HEK293T (cell line): Measurements from ENCODE around the gene IRF7.

Source experiments
- CTCF ChIA-PET: fragments of 350-600 bp; formaldehyde crosslinking; extraction: SDS; loops from one replicate; lab custom pipeline; 2021; ENCODE audit warnings: antibody characterized with exemption, inconsistent platforms; lab: Yijun Ruan, JAX
- POLR2A ChIA-PET: fragments of 350-600 bp; formaldehyde crosslinking; extraction: SDS; loops from one replicate; lab custom pipeline; 2020; ENCODE audit warnings: antibody characterized with exemption, inconsistent platforms; lab: Yijun Ruan, JAX
- DNase-seq: peaks from one replicate; pipeline ENCODE4 v3.0.0; 2012; ENCODE audit warnings: mixed read lengths; ENCODE audit errors: extremely low spot score
- ARNT ChIP-seq: fragments of 450-650 bp; IDR thresholded peaks from 2 replicates; pipeline ENCODE4 v1.6.1; 2017; ENCODE audit warnings: mild to moderate bottlenecking
- BHLHE40 ChIP-seq: fragments of 450-650 bp; IDR thresholded peaks from 2 replicates; pipeline ENCODE4 v1.6.1; 2016; ENCODE audit warnings: mild to moderate bottlenecking, moderate library complexity, borderline replicate concordance
- CTBP1 ChIP-seq: fragments of 450-650 bp; IDR thresholded peaks from 2 replicates; pipeline ENCODE4 v1.6.1; 2016; ENCODE audit warnings: borderline replicate concordance
- ELF4 ChIP-seq: fragments of 450-650 bp; IDR thresholded peaks from 2 replicates; pipeline ENCODE4 v1.6.1; 2017; ENCODE audit warnings: antibody characterized with exemption
- FOXA1 ChIP-seq: fragments of 450-650 bp; IDR thresholded peaks from 2 replicates; pipeline ENCODE4 v1.6.1; 2016; ENCODE audit warnings: mild to moderate bottlenecking
- FOXK2 ChIP-seq: fragments of 450-650 bp; IDR thresholded peaks from 2 replicates; pipeline ENCODE4 v1.6.1; 2016; ENCODE audit warnings: mild to moderate bottlenecking
- FOXM1 ChIP-seq: fragments of 450-650 bp; IDR thresholded peaks from 2 replicates; pipeline ENCODE4 v1.6.1; 2017; ENCODE audit warnings: mild to moderate bottlenecking, borderline replicate concordance
- HDGF ChIP-seq: fragments of 450-650 bp; IDR thresholded peaks from 2 replicates; pipeline ENCODE4 v1.6.1; 2017; ENCODE audit warnings: antibody characterized with exemption, borderline replicate concordance
- L3MBTL2 ChIP-seq: fragments of 450-650 bp; conservative IDR thresholded peaks from 2 replicates; pipeline ENCODE4 v1.6.1; 2016; ENCODE audit warnings: mild to moderate bottlenecking
- LEF1 ChIP-seq: fragments of 450-650 bp; IDR thresholded peaks from 2 replicates; pipeline ENCODE4 v1.6.1; 2017; ENCODE audit warnings: mild to moderate bottlenecking, borderline replicate concordance
- NFRKB ChIP-seq: fragments of 450-650 bp; IDR thresholded peaks from 2 replicates; pipeline ENCODE4 v1.6.1; 2016; ENCODE audit warnings: mild to moderate bottlenecking, moderate library complexity
- SP1 ChIP-seq: fragments of 450-650 bp; IDR thresholded peaks from 2 replicates; pipeline ENCODE4 v1.6.1; 2017
- SUZ12 ChIP-seq: fragments of 450-650 bp; IDR thresholded peaks from 2 replicates; pipeline ENCODE4 v1.6.1; 2016; ENCODE audit warnings: mild to moderate bottlenecking
- TARDBP ChIP-seq: fragments of 450-650 bp; IDR thresholded peaks from 2 replicates; pipeline ENCODE4 v1.6.1; 2016
- ZNF384 ChIP-seq: fragments of 450-650 bp; IDR thresholded peaks from 2 replicates; pipeline ENCODE4 v1.6.1; 2016
- TF ChIP-seq, protein P1 (sequence below): fragments of 450-650 bp; IDR thresholded peaks from 2 replicates; pipeline ENCODE4 v1.6.1; 2016

Gene IRF7

DNA sequence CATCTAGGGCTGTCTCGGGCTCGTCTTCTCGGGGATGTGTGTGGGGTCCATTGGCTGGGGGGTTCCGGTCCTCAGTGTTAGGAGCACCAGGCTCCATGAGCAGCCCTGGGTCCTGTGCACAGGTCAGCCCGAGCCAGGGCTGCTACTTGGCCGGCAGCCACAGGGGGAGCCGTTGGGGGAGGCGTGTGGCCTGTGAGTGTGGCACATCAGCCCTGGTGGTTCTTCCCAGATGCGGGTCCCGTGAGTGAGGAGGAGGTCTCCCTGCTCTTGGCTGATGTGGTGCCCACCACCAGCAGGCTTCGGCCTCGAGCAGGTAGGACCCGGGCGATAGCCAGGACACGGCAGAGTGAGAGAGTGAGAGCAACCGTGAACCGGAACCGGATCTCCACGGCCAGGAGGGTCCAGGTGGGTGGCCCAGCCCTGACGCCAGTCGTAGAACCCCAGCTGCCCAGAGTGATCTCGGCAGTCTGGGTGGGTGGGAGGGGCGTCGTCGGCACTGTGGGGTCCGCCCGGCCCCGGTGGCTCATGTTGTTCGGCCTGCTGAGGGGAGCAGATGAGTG is 18.5 kb downstream of the IRF7 start:
- POLR2A ChIA-PET, result no interaction called here
- CTCF ChIA-PET, result no interaction called here
- TF ChIP-seq FOXK2, result no peak
- no peak for TF ChIP-seq TARDBP
- TF ChIP-seq LEF1, result no peak
- no peak for TF ChIP-seq NFRKB
- no peak for TF ChIP-seq SP1
- TF ChIP-seq FOXM1, result no peak
- no peak for TF ChIP-seq L3MBTL2
- TF ChIP-seq BHLHE40, result no peak
- no peak for TF ChIP-seq ARNT
- TF ChIP-seq, protein P1, sequence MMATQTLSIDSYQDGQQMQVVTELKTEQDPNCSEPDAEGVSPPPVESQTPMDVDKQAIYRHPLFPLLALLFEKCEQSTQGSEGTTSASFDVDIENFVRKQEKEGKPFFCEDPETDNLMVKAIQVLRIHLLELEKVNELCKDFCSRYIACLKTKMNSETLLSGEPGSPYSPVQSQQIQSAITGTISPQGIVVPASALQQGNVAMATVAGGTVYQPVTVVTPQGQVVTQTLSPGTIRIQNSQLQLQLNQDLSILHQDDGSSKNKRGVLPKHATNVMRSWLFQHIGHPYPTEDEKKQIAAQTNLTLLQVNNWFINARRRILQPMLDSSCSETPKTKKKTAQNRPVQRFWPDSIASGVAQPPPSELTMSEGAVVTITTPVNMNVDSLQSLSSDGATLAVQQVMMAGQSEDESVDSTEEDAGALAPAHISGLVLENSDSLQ, result no peak
- no peak for TF ChIP-seq HDGF
- no peak for TF ChIP-seq ELF4
- no peak for TF ChIP-seq ZNF384
- no peak for TF ChIP-seq SUZ12
- no peak for TF ChIP-seq CTBP1
- TF ChIP-seq FOXA1, result no peak
- peak; percentile 52 for DNase-seq

DNA sequence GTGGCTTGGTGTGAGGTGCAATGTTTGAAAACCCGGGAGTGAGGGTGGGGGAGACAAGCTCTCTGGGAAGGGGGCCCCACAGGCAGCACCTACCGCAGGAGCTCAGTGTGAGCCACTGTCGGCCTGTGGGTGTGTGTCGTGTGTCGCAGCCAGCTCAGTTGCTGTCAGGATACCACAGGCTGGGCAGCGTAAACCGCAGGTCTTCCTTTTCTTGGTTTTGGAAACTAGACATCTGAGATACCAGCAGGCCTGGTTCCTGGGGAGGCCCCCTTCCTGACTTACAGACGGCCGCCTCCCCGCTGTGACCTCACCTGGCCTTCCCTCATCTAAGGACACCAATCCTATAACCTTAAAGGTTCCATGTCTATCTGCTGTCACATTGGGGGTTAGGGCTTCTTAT is 19.4 kb downstream of the IRF7 start:
- DNase-seq, result no peak
- TF ChIP-seq TARDBP (no peak), ARNT (no peak), SUZ12 (no peak), CTBP1 (no peak), LEF1 (no peak)
- ChIA-PET POLR2A (no interaction called here), CTCF (no interaction called here)

DNA sequence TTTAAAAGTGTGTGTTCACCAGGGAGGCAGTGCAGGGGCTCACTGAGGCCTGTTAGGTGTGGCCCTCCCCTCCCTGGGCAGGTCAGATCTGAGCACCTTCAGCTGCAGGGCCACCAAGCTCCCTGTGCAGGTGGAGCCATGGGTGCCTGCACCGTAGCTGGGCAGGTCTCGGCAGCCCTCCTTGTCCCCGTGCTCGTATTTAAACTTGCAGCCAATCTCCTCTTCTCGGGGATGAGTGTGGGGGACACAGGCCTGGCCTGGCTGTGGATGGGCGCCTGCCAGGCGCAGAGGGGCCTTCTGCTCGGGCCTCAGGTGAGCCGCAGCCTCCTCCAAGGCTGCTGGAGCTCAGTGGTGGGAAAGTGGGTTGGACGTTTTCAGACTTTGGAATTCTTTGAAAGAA is 20.4 kb downstream of the IRF7 start:
- CTCF ChIA-PET, result no interaction called here
- DNase-seq, result no peak
- POLR2A ChIA-PET, result no interaction called here
- TF ChIP-seq FOXA1 (no peak), CTBP1 (no peak)
- TF ChIP-seq, protein P1, result no peak

DNA sequence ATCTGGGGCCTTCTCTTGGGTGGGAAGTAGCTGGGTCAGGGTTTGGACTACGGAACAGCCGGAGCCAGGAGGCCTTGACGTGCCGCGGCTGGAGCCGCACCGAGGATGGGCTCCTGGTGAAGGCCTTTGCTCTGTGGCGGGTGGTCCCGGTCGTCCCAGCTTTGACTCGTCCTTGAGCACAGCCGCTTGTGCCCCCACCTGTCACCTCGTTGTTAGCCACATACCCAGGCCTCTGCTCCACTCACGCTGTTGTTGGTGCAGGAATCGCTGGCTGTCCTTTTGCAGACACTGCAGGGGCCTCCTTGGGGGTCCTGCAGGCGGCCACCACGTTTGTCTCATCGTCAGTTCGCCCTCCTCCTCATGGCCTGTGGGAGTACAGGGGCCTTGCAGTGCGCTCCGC is 22.4 kb downstream of the IRF7 start:
- no peak for DNase-seq
- CTCF ChIA-PET, result no interaction called here
- POLR2A ChIA-PET, result no interaction called here
- TF ChIP-seq ARNT, result no peak
- no peak for TF ChIP-seq SP1
- no peak for TF ChIP-seq LEF1
- TF ChIP-seq SUZ12, result no peak
- no peak for TF ChIP-seq ELF4
- no peak for TF ChIP-seq BHLHE40
- no peak for TF ChIP-seq FOXA1
- TF ChIP-seq NFRKB, result no peak
- TF ChIP-seq FOXM1, result no peak
- no peak for TF ChIP-seq TARDBP
- TF ChIP-seq, protein P1, result no peak
- no peak for TF ChIP-seq FOXK2
- TF ChIP-seq L3MBTL2, result no peak

DNA sequence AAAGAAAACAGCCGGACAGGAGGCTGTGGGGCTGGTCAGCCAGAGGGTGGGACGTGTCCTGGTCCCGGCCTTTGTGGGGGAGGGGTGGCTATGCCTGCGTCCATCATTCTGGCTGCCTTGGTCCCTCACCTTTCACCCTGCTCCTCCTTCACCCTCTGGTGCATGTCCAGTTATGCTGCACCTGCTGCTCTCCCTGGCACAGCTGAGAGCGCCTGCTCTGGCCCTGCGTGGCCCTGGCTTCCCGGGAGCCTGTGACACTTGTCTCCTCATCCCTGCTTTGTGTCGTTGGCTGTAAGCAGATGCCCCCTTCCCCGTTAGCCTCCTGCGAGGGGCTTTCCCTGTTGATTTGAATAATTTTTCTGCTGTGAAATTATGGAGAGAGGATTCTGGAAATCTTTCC is 22.8 kb downstream of the IRF7 start:
- DNase-seq, result no peak
- CTCF ChIA-PET, result no interaction called here
- POLR2A ChIA-PET, result no interaction called here
- no peak for TF ChIP-seq NFRKB
- no peak for TF ChIP-seq HDGF
- TF ChIP-seq SUZ12, result no peak
- TF ChIP-seq FOXK2, result no peak
- TF ChIP-seq L3MBTL2, result no peak
- TF ChIP-seq ZNF384, result no peak
- TF ChIP-seq SP1, result no peak
- no peak for TF ChIP-seq CTBP1
- no peak for TF ChIP-seq LEF1
- TF ChIP-seq BHLHE40, result no peak
- TF ChIP-seq, protein P1, result no peak

DNA sequence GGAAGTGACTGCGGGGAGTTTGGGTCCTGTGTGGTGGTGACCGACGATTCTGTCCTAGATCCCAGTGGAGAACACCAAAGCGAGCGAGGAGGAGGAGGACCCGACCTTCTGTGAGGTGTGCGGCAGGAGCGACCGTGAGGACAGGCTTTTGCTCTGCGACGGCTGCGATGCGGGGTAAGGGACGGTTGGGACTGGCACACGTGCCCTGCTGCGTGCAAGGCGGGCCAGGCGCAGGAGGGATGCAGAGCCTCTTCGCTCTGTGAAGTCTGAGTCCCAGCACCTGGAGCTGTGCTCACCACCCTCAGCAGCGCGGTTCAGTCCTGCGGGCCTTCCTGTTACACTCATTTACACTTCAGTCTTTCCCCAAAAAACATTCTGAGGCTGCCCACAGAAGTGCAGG is 23.2 kb downstream of the IRF7 start:
- TF ChIP-seq L3MBTL2 (no peak), LEF1 (no peak), SUZ12 (no peak), FOXA1 (no peak), BHLHE40 (no peak), NFRKB (no peak), CTBP1 (no peak), FOXM1 (no peak), HDGF (no peak), ARNT (no peak), SP1 (no peak), TARDBP (no peak), ZNF384 (no peak), ELF4 (no peak)
- TF ChIP-seq, protein P1, result no peak
- CTCF ChIA-PET, result no interaction called here
- POLR2A ChIA-PET, result no interaction called here
- no peak for DNase-seq
